Measurements from ENCODE around the gene ZFYVE19.

The ZFYVE19 gene

DNA sequence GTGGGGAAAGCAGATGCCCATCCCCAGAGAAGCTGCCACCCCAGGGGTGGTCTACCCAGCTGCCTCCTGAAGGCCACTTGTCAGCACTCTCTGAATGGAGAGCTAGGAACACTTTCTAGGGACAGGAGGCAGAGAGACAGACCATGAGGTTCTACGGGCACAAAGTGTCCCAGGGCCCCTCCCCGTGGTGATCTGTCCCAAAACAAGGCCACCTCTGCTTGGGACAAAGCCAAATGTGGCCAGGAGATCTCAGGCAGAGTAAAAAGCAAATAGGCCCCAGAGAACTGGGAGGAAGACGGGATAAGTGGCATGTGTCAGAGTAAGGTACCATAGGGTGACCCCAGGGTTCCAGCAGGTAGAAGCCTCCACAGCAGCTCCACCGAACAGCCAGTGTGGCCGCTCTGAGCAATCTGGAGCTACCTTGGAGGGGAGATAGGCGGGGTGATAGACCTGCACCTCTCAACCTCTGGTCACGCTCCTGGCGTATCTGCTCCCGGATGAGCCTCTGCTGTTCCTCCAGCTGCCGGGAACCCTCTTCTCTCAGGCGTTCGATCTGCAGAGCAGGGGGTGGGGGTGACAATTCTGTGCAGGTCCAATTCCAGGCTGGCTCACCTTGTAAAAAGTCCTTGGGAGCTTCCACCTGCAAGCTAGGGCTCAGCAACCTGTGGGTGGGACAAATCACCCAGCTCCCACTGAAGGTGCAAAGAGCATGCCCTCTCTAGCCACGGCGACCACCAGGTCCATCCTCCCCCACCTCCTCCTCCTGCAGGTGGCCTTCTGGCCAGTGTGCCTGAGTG is 31.0 kb upstream of the ZFYVE19 start:
- no peak for DNase-seq

DNA sequence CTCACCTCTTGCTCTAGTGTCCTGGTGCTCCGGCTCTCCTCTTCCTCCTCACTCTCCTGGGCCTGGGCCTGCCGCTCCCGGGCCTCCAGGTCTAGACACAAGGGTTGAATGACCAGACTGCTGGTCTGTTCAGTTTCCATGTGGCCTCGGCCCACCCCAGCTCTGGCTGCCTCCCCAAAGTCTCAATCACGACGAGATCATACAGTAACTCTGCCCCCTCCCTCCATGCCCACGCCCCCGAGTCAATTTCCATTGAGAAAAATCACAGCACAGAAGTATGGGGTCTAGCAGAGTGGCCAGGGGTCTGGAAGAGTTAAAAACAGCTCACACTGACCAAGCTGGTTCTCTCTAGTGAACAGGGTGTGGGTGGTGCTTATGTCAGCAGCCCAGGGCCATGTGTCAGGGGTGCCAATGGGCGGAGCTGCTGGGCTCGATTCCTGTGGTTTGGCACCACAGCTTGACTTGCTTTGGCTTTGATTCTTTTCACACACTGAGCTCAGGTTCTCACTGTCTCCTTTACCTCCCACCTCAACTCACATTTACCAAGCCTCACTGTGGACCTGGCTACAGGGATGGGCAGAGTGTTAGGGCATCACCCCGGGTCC is 30.2 kb upstream of the ZFYVE19 start:
- no peak for DNase-seq

- no peak for DNase-seq
These were observed 24.2 kb upstream of the ZFYVE19 start for GRCh38 chr15:40782609-40783227.

DNA sequence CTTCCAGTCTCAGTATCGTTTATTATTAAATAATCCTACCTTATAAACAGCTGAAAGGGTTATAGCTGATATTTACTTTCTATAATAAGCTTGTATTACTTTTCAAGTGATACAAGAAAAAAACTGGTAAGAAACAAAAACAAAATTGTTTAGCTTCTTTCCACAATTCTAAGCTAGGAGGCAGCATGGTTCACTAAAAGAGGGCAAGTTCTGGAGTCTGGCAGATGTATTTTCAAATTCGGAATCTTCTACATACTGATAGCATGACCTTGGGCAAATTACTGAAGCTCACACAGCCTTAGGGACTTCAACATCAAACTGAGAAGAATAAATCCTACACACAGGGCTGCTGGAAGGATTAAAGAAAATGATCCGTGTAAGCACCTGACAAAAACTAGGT is 21.7 kb upstream of the ZFYVE19 start:
- DNase-seq, result no peak

GRCh38 chr15:40785814-40786213 is 21.1 kb upstream of the ZFYVE19 start:
- no peak for DNase-seq

DNA sequence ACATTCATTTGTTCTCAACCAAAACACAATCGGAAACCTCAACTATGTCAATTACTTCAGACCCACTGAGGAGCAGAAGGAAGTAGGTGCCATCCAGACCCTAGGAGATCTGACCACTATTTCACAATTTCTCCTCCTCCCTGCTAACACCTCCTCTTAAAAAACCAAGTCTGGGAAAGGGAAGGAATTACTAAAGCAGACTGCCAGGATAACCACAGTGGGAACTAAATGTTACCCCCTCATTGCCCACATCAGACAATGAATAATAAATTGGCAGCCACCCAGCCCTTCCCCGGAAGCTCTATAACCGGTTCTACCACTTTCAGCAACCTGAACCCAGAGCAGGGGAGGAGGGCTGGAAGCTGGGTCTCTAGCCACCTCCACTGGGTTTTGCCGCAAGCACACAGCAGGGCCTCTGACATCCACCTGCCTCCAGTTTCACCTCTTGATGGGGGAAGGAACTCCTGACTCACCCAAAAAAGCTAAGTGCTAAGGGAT is 19.5 kb upstream of the ZFYVE19 start:
- DNase-seq, result peak; percentile 79

GRCh38 chr15:40787991-40788390 is 18.9 kb upstream of the ZFYVE19 start:
- no peak for DNase-seq

GRCh38 chr15:40789119-40789518 is 17.8 kb upstream of the ZFYVE19 start:
- no peak for DNase-seq

GRCh38 chr15:40789999-40790398 is 16.9 kb upstream of the ZFYVE19 start:
- DNase-seq, result no peak

DNA sequence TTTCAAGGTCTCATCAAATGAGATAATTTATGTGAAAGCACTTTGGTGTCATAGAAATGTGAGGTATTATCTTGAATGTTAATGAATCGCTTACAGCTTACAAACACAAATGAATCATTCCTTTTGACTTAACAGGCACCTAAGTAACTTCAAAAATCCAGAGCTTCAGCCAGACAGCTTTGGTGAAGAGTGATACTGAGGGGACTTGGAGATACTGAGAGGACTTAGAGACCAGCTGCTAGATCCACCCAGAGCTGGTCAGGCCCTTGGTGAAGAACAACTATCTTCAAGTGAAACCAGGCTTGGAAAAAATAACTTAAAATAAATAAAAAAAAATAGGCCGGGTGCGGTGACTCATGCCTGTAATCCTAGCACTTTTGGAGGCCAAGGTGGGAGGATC is 16.2 kb upstream of the ZFYVE19 start:
- DNase-seq, result no peak

- no peak for DNase-seq
These were observed 14.5 kb upstream of the ZFYVE19 start for GRCh38 chr15:40792394-40792793.

DNA sequence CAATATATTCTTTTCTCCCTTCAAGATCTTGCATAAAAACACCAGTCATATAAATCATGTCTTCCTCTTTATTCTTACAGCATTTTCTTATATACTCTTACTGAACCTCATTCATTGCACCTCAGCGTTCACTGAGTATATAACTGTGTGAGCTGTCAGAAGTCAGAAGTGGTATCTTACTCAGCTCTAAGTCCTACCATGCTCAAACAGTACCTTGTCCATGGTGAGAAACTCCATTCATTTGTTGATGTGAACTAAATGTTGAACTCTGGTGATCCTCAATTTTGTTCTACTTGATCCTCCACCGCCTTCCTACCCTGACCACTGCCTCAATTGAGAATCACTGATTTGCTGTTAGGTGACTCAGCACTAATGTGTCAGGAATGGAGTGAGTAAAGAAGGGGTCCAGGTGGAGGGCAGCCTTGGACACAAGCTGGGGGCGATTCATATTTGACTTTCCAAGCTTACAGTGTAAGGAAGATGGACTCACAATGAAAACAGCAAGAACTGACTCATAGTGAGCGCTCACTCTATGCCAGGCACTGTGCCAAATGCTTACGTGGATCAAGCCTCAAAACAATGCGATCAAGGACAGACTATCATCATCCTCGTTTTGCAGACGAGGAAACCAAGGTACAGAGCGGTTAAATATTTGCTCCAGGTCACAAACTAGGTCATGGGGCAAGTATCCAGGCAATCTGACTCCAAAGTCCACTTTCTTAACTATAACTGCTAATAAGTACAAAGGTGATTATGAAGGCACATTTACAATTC is 13.5 kb upstream of the ZFYVE19 start:
- no peak for DNase-seq

- DNase-seq, result no peak
These were observed 10.8 kb upstream of the ZFYVE19 start for GRCh38 chr15:40796041-40796440.

DNA sequence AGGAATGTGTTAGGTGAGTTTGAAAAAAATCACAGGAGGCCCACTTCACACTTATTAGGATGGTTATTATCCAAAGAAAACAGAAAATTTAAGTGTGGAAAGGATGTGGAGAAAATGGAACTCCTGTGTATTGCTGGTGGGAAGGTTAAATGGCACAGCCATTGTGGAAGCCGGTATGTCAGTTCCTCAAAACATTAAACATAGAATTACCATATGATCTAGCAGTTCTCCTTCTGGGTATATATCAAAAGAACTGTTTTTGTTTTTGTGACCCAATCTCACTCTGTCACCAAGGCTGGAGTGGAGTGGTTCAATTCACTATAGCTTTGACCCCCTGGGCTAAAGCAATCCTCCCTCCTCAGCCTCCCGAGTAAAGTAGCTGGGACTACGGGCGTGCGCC is 10.4 kb upstream of the ZFYVE19 start:
- DNase-seq, result peak; percentile 26

DNA sequence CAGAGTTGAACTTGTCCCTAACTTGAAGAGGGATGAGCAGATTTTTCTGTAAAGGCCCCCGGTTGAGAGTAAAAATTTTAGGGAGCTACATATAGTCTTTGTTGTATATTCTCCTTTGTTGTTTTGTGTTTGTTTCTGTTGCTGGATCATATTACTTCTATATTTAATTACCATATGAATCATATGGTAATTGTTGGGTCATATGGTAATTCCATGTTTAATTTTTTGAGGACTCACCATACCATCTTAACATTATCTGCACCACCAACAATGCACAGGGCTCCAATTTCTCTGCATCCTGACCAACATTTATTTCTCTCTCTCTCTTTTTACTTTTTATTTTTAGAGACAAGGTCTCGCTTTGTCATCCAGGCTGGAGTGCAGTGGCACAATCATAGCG is 7.4 kb upstream of the ZFYVE19 start:
- no peak for DNase-seq

GRCh38 chr15:40803076-40803475 is 3.8 kb upstream of the ZFYVE19 start:
- DNase-seq, result no peak

- no peak for DNase-seq
These were observed 3.2 kb upstream of the ZFYVE19 start for GRCh38 chr15:40803688-40804087.

GRCh38 chr15:40806672-40807027 is 239 bp upstream of the ZFYVE19 start:
- no peak for DNase-seq

DNA sequence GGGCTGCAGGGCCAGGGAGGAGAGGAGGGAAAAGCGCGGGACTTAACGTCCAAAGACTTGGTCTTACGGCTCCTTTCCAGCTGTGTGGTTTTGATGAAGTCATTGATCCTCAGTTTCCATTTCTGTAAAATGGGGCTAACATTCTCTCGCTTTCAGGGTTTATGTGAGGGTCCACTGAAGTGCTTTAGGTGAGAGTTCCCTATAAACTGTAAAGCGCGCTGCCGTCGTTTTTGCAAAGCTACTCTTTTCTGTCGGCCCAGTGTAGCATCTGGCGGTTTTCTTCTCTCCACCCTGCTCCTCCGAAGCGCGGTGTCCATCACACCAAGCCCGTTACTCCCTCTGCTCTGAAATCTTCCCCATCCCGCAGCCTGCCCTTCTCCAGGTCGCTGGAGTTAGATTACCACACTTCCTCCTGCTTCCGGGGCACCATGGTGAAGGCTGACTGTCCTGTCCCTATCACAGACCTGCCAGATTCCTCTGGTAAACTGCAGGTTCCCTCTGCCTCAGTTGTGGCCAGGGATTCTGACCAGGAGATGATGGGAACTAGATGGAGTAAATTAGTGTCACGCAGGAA is 1.1 kb downstream of the ZFYVE19 start:
- DNase-seq, result no peak

- DNase-seq, result no peak
These were observed 2.1 kb downstream of the ZFYVE19 start for GRCh38 chr15:40808861-40809450.

- DNase-seq, result no peak
These were observed 6.0 kb downstream of the ZFYVE19 start for GRCh38 chr15:40812721-40813425.

Data from MV-4-11 (cell line).